ENCODE measurements around the gene GALP. TPM values are rescaled to one million over a fixed set of nuclear protein-coding genes. Genes with fewer than 3 reads are reported as not detected.
A peak's percentile ranks its signal among the peaks of the same experiment; 100 is the strongest.
"Not testable (repeated sequence)": the region's sequence is repeated elsewhere in the genome, so short reads cannot be mapped to it uniquely, and the experiment has no call there.

Gene GALP
- not detected for polyA plus RNA-seq (2013, experiment 1 of 2)
- polyA plus RNA-seq (2013, experiment 2 of 2), result not detected

DNA sequence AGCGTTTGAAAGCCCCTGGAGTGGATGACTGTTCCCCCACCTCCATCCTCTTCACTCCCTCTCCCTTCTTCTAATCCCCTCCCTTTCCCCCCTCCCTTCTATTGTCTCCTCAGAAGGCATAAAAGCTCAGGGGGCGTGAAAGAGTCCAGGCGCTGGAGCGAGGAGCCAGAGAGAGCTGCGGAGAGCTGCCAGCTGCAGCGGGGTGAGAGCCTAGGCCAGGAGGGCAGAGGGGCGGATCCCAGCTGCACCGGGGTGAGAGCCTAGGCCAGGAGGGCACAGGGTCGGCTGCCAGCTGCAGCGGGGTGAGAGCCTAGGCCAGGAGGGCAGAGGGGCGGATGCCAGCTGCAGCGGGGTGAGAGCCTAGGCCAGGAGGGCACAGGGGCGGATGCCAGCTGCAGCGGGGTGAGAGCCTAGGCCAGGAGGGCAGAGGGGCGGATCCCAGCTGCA is at the start of gene GALP:
Gene GALP (plus strand): TSS at position 148 of the 447 bp plus-strand sequence. CDS start 1,101 bp downstream, outside the sequence.
- not testable (repeated sequence) for H3K4me1 ChIP-seq (ENCODE audit: control insufficient read depth, insufficient read depth, low read length, poor library complexity, severe bottlenecking); H3K4me3 ChIP-seq (ENCODE audit: extremely low read depth, insufficient read depth, low read length, poor library complexity, severe bottlenecking); H3K36me3 ChIP-seq (ENCODE audit: control insufficient read depth, insufficient read depth, low read length); H3K9me3 ChIP-seq (ENCODE audit: control insufficient read depth, low read length); H3K27ac ChIP-seq (ENCODE audit: low read depth, low read length, severe bottlenecking)
- 55 to 58% methylated on average over 9 to 12 of the region's 15 CpGs for WGBS, 2 experiments (ENCODE audit: insufficient coverage in 2 of 2)

DNA sequence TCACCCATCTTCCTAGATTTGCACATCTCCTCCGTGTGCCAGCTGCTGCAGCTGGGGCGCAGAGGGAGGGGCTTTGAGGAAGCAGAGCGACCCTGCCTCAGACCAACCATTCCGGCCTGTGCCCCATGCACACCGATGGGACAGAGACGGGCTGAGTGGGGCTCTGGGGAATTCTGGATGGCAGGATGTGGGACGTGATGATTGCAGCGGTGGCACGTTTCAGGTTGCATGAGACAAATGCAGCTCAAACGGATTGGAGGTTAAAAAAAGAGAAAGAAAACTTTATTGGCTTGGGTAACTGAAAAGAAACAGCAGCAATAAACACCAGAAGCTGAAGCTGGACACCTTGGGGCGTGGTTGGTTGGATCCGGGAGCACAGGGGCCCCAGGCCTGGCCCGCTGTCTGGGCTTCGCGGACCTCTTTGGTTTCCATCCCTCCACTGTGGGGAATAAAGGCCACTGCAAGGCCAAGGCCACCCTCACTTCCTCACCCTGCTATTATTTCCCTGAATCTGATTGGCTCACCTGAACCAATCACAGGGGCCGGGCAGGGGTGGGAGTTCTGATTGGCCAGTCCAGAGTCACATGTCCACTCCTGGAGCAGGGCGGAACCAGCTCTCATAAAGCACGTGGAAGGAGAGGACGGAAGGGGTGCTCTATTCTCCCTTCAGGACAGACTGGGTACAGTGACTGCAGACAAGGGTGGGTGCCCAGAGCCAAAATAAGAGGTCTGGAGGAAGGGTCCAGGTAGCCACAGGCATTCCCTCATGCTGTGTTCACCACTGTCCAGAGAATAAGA is 48.6 kb upstream of the GALP start:
- 86 to 90% methylated on average over 18 to 19 of the region's 19 CpGs for WGBS, 2 experiments (ENCODE audit: insufficient coverage in 2 of 2)
- no peaks in the 10 kb centered on the region for H3K36me3 ChIP-seq (ENCODE audit: control insufficient read depth, insufficient read depth, low read length)
- H3K4me3 ChIP-seq (ENCODE audit: extremely low read depth, insufficient read depth, low read length, poor library complexity, severe bottlenecking), result no peak overlapping the region
- no peaks in the 10 kb centered on the region for H3K9me3 ChIP-seq (ENCODE audit: control insufficient read depth, low read length)
- H3K27ac ChIP-seq (ENCODE audit: low read depth, low read length, severe bottlenecking), result no peak overlapping the region
- H3K4me1 ChIP-seq (ENCODE audit: control insufficient read depth, insufficient read depth, low read length, poor library complexity, severe bottlenecking), result peaks cover 6% of the 10 kb centered on the region

GRCh38 chr19:56130006-56130405 is 45.8 kb upstream of the GALP start:
- Histone ChIP-seq H3K9me3 (ENCODE audit: control insufficient read depth, low read length) (no peaks in the 10 kb centered on the region), H3K4me3 (ENCODE audit: extremely low read depth, insufficient read depth, low read length, poor library complexity, severe bottlenecking) (no peak overlapping the region), H3K36me3 (ENCODE audit: control insufficient read depth, insufficient read depth, low read length) (no peaks in the 10 kb centered on the region), H3K27ac (ENCODE audit: low read depth, low read length, severe bottlenecking) (no peak overlapping the region), H3K4me1 (ENCODE audit: control insufficient read depth, insufficient read depth, low read length, poor library complexity, severe bottlenecking) (peaks cover 8% of the 10 kb centered on the region)
- WGBS, 2 experiments (ENCODE audit: insufficient coverage in 2 of 2), result 95% methylated on average over 7 of the region's 7 CpGs

GRCh38 chr19:56131651-56132050 is 44.2 kb upstream of the GALP start:
- no peaks in the 10 kb centered on the region for H3K9me3 ChIP-seq (ENCODE audit: control insufficient read depth, low read length)
- H3K4me3 ChIP-seq (ENCODE audit: extremely low read depth, insufficient read depth, low read length, poor library complexity, severe bottlenecking), result no peak overlapping the region
- peaks cover 8% of the 10 kb centered on the region for H3K4me1 ChIP-seq (ENCODE audit: control insufficient read depth, insufficient read depth, low read length, poor library complexity, severe bottlenecking)
- WGBS, 2 experiments (ENCODE audit: insufficient coverage in 2 of 2), result 95 to 96% methylated on average over 7 to 8 of the region's 8 CpGs
- H3K27ac ChIP-seq (ENCODE audit: low read depth, low read length, severe bottlenecking), result peak overlapping the region; percentile 93
- no peaks in the 10 kb centered on the region for H3K36me3 ChIP-seq (ENCODE audit: control insufficient read depth, insufficient read depth, low read length)

GRCh38 chr19:56132316-56132822 is 43.4 kb upstream of the GALP start:
- no peaks in the 10 kb centered on the region for H3K9me3 ChIP-seq (ENCODE audit: control insufficient read depth, low read length)
- H3K4me1 ChIP-seq (ENCODE audit: control insufficient read depth, insufficient read depth, low read length, poor library complexity, severe bottlenecking), result peaks cover 8% of the 10 kb centered on the region
- H3K36me3 ChIP-seq (ENCODE audit: control insufficient read depth, insufficient read depth, low read length), result no peaks in the 10 kb centered on the region
- H3K4me3 ChIP-seq (ENCODE audit: extremely low read depth, insufficient read depth, low read length, poor library complexity, severe bottlenecking), result no peak overlapping the region
- WGBS, 2 experiments (ENCODE audit: insufficient coverage in 2 of 2), result 72 to 79% methylated on average over 11 to 14 of the region's 14 CpGs
- H3K27ac ChIP-seq (ENCODE audit: low read depth, low read length, severe bottlenecking), result peak overlapping the region; percentile 93

- 87 to 94% methylated on average over 5 to 9 of the region's 14 CpGs for WGBS, 2 experiments (ENCODE audit: insufficient coverage in 2 of 2)
- H3K4me3 ChIP-seq (ENCODE audit: extremely low read depth, insufficient read depth, low read length, poor library complexity, severe bottlenecking), result no peak overlapping the region
- peaks cover 8% of the 10 kb centered on the region for H3K4me1 ChIP-seq (ENCODE audit: control insufficient read depth, insufficient read depth, low read length, poor library complexity, severe bottlenecking)
- H3K36me3 ChIP-seq (ENCODE audit: control insufficient read depth, insufficient read depth, low read length), result no peaks in the 10 kb centered on the region
- H3K9me3 ChIP-seq (ENCODE audit: control insufficient read depth, low read length), result no peaks in the 10 kb centered on the region
- peak overlapping the region; percentile 41 for H3K27ac ChIP-seq (ENCODE audit: low read depth, low read length, severe bottlenecking)
These were observed 41.8 kb upstream of the GALP start for GRCh38 chr19:56133858-56134653.

DNA sequence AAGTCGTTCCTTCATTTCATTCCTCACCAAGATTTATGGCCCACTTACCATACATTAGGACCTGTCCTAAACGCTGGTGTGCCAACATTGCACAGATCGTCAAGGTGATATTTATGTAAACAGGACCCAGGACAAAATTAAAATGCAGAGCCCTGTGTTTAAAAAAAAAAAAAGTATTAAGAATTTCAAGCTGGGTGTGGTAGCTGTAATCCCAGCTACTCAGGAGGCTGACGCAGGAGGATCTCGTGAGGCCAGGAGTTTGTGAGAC is 41.2 kb upstream of the GALP start:
- Histone ChIP-seq H3K4me3 (ENCODE audit: extremely low read depth, insufficient read depth, low read length, poor library complexity, severe bottlenecking) (no peak overlapping the region), H3K4me1 (ENCODE audit: control insufficient read depth, insufficient read depth, low read length, poor library complexity, severe bottlenecking) (peaks cover 8% of the 10 kb centered on the region), H3K9me3 (ENCODE audit: control insufficient read depth, low read length) (no peaks in the 10 kb centered on the region), H3K27ac (ENCODE audit: low read depth, low read length, severe bottlenecking) (peak overlapping the region; percentile 41), H3K36me3 (ENCODE audit: control insufficient read depth, insufficient read depth, low read length) (no peaks in the 10 kb centered on the region)
- 90 to 100% methylated on average over 3 to 4 of the region's 5 CpGs for WGBS, 2 experiments (ENCODE audit: insufficient coverage in 2 of 2)

- Histone ChIP-seq H3K27ac (ENCODE audit: low read depth, low read length, severe bottlenecking) (no peak overlapping the region), H3K36me3 (ENCODE audit: control insufficient read depth, insufficient read depth, low read length) (no peaks in the 10 kb centered on the region), H3K4me1 (ENCODE audit: control insufficient read depth, insufficient read depth, low read length, poor library complexity, severe bottlenecking) (peaks cover 10% of the 10 kb centered on the region), H3K9me3 (ENCODE audit: control insufficient read depth, low read length) (no peaks in the 10 kb centered on the region), H3K4me3 (ENCODE audit: extremely low read depth, insufficient read depth, low read length, poor library complexity, severe bottlenecking) (no peak overlapping the region)
- WGBS, 2 experiments (ENCODE audit: insufficient coverage in 2 of 2), result 42 to 54% methylated on average over 10 of the region's 10 CpGs
These were observed 39.4 kb upstream of the GALP start for GRCh38 chr19:56136362-56136761.

DNA sequence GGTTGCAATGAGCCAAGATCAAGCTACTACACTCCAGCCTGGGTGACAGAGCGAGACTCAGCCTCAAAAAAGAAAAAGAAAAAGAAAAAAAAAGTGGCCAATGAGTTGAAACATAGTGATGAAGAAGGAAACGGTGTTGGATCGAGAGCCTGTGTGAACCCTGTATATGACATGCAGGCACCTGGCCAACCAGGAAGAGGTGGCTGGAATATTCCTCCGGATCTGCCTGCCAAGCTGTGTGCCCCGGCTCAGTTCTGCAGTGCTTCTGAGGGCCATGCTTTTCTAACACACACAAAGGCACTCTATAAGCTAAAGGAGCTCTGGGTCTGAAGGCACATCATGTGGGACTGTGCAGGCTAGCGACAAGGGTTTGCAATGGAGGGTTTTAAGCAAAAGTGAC is 38.4 kb upstream of the GALP start:
- no peak overlapping the region for H3K4me3 ChIP-seq (ENCODE audit: extremely low read depth, insufficient read depth, low read length, poor library complexity, severe bottlenecking)
- H3K36me3 ChIP-seq (ENCODE audit: control insufficient read depth, insufficient read depth, low read length), result no peaks in the 10 kb centered on the region
- H3K4me1 ChIP-seq (ENCODE audit: control insufficient read depth, insufficient read depth, low read length, poor library complexity, severe bottlenecking), result peaks cover 3% of the 10 kb centered on the region
- H3K9me3 ChIP-seq (ENCODE audit: control insufficient read depth, low read length), result no peaks in the 10 kb centered on the region
- no peak overlapping the region for H3K27ac ChIP-seq (ENCODE audit: low read depth, low read length, severe bottlenecking)
- 87 to 89% methylated on average over 4 to 6 of the region's 6 CpGs for WGBS, 2 experiments (ENCODE audit: insufficient coverage in 2 of 2)

- 80 to 100% methylated on average over 1 to 2 of the region's 3 CpGs for WGBS, 2 experiments (ENCODE audit: insufficient coverage in 2 of 2)
- no peak overlapping the region for H3K27ac ChIP-seq (ENCODE audit: low read depth, low read length, severe bottlenecking)
- no peak overlapping the region for H3K4me3 ChIP-seq (ENCODE audit: extremely low read depth, insufficient read depth, low read length, poor library complexity, severe bottlenecking)
- peaks cover 3% of the 10 kb centered on the region for H3K4me1 ChIP-seq (ENCODE audit: control insufficient read depth, insufficient read depth, low read length, poor library complexity, severe bottlenecking)
- H3K9me3 ChIP-seq (ENCODE audit: control insufficient read depth, low read length), result no peaks in the 10 kb centered on the region
- H3K36me3 ChIP-seq (ENCODE audit: control insufficient read depth, insufficient read depth, low read length), result peaks cover 1% of the 10 kb centered on the region
These were observed 37.7 kb upstream of the GALP start for GRCh38 chr19:56138069-56138468.
